Measurements from ENCODE around the gene POFUT2. TPM values are rescaled to one million over a fixed set of nuclear protein-coding genes. Genes with fewer than 3 reads are reported as not detected.

The POFUT2 gene
- total RNA-seq, 1 donor from 2014 or later, result 42.7 TPM

DNA sequence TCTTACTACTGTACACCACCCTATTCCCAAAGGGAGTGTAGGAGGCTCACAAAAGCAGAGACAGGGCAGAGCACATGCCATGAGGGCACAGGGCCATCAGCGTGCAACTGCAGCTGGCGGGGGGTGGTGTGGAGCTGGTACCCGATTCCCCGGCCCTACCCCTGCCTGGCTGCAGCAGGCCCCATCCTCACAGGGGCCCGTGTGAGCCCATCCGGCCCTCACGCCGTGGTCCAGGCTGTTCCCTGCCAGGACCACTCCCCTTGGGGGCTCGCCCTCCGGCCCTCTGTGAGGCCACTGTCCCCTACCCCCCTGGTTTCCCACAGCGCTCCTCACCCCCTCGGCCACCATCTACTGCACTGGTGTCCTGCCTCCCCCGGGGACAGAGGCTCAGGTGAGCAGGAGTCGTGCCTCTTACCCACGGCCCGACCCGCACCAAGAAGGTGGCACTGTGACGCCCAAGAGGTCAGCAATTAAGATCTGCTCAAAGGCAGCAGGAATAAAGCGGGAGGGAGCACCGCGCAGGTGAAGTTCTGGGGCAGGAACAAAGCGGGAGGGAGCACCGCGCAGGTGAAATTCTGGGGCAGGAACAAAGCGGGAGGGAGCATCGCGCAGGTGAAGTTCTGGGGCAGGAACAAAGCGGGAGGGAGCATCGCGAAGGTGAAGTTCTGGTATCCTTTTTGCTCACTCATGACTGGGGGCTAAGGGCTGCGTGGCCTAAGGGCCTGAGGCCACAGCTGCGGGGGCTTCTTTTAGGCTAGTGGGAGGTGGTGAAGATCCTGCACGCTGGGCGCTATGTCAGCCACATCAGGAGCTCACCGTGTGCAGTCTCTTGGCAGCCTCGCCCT, 3.9 kb downstream of the POFUT2 start:
- DNase-seq (ENCODE audit: low spot score), result no peak

DNA sequence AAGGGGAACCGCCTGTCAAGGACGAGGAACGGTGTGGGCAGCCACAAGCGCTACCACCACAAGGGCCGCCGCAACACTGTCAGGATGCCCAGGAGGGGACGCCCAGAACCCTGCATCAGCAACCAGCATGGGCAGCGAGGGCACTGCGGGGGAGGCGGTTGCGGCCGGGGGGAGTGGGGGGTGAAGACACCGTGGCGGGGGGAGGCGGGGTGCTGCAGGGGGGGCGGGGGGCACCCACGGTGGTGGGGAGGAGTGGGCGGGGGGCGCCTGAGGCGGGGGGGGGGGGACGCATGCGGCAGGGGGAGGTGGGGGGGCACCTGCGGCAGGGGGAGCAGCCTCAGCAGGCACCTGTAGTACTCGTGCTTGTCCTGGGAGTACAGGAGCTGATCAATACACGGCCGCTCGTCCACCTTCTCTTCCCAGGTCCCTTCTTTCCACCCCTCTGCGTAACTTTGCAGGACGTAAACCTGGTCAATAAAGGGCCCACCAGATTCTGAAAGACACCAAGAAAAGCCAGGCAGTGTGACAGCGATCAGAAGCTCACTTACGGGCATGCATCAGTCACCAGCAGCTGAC, 4.6 kb downstream of the POFUT2 start:
- no peak for DNase-seq (ENCODE audit: low spot score)

DNA sequence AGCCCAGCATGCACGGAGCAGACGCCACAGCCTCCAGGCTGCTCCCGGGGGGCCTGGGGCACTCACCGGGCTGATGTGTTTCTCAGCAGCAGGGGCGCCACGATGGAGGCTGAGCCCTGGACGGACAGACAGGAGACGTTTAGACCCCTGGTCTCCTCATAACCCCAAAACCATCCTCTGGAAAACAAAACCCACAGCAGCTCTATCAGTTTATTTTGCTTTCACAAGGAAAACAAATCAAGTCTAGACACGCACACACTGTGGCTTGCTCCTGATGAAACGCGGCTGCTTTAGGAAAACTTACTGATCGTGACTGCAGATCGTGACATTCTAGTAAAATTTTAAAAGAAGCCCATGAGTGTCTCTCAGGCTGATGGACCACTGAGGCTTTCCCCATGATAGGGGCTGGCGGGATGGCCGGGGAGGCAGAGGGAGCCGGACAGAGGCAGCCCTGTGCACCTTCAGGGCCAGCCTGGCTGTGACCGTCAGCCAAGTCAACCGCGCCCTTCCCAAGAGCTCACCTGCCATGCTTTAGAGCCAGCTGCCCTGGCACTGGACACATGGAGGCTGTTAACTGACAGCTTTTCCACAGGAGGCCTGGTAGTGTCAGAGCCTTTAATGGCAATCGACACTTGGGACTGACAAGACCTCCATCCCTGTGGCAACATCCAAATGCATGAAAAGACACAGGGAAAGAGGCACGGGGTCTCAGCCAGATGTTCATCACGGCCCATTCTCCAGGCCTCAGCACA, 5.2 kb downstream of the POFUT2 start:
- no peak for DNase-seq (ENCODE audit: low spot score)

DNA sequence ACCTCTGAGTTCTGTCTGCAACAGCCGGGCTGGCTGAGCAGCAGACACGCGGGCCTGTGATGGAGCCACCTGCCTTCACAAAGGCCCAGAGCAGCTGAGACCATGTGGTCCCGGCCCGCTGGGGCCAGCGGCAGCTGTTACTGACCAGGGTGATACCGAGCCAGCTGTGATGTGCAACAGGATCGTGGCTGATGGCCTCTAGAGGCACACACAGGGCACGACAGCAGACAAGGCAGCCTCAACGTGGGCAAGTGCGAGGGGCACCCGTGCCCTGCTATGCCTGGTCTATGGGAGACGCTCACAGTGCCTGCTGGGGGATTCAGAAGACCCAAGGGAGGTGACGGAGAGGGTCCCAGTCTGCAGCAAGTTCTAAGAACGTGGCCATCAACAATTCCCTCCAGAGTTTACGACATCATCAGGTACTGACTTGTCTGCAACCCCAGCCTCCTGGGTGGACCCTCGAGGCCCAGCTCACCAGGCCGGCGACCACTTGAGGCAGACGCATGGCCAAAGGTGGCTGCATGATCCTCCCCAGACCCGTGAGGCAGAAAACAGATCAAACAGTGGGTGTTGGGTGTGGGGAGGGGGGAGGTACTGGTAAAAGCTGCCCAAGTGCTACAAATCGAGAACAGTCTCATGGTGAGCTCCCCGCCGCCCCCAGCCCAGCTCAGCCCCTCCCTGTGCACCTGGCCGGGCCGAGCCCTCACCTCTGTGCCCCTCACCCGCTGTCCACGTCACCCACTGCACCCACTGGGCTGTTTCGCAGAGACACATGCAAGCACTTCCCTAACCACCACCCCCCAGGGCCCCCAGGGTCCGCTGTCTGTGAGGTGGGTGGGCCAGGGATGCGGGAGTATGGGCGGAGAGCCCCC, 6.0 kb downstream of the POFUT2 start:
- no peak for DNase-seq (ENCODE audit: low spot score)

DNA sequence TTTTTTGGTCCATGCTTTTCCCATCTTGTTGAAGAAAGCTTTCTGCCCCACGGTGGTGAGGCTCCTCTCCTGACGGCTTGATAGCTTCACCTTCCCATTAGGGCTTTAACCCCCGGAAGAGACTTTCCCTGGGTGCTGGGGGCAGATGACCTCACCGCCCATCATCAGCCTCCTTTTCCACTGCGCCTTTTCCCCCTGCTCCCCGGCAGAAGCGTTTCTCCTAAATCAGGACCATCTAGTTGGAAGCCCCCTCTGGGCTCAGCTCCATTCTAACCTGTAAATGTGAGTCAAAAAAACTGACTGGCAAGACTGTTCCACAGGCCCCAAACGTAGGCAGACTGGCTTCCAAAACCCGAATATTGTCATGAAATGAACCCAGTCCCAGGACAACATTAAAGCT, 6.7 kb downstream of the POFUT2 start:
- DNase-seq (ENCODE audit: low spot score), result no peak

DNA sequence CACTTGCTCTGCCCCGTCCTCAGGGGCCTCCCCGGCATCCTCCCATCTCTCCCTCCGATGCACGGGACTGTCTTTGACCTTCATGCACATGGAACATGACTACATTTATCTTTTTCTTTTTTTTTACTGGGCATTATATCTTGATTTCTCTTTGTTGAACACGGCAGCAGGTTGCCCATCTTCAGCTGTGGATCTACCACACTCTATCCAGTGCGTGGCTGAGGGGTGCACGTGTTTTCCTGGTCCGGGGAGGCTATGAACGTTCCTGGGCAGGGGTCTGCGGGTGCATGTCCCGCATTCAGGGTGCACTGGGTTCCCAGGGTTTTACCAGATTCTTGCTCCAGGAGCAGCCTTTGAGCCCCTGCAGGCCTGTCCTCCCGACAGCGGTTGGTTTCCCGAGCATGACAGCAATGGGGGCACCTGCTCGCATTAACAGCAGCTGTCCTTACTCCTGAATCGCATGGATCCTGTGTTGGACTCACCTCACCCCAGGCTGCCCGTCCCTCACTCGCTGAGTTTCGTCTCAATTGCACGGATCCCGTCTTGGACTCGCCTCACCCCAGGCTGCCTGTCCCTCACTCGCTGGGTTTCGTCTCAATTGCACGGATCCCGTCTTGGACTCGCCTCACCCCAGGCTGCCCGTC, 7.4 kb downstream of the POFUT2 start:
- DNase-seq (ENCODE audit: low spot score), result no peak

DNA sequence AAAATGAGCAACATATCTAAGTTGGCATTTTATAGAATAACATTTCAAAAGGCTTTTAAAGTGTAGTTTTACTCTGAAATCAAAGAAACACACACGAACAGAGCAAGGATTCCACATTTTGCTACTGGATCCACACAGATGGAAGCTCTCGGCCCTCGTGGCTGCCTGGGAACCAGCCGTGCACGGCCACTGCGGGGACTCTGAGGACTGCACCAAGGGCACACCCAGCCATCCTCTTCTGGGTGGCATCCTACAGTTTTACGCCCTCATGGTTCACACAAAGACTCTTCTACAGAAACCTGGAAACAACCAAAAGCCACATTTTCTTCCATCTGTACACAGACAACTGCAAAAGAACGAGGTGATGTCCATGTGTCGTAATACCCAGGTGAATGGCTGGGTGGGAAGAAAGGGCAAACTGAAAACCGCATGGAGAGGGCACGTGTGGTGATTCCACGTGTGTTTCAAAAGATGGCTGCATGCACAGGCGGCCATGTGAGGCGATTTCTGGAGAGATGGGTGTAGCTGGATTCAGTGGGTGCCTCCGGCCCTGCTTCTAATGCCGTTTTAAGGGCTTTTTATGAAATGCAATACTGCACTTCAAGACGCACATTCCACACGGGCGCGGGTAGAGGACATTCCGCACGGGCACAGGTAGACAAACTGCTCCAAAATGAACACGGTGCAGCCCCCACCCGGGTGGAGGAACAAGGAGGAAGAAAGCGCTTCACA, 8.1 kb downstream of the POFUT2 start:
- DNase-seq (ENCODE audit: low spot score), result no peak

DNA sequence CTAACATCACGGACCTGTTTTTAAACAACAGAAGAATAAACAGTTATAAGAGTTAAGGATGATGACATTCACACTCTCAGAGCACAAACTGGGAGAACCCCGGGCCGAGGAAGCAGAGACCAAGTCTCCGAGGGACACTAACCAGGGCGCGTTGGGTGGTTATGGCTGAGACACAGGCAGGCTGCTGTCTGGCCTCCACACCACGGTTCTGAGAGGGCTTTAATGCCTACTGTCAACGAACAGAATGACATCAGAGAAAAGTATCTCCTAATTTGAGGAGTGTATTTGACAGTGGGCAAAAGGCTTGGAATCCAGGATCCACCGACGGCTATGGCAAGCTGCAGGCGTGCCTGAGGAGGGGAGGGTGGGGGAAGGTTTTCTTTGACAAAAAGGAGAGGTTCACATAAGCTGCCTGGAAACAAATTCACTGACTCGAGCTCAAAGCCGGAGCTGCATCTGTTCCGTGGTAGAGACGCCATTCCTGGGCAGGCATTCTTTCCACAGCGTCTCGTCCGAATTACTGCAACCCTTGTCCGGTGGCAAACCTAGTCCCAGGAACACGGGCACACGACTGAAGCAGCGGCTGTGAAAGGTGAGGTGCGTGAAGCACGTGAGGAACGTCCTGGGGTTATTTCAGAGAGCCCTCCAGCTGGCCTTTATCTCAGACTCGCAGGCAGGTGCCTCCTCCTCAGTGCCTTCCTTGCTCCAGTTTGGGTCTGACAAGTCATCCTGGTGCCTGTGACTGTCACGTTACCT, 9.4 kb downstream of the POFUT2 start:
- no peak for DNase-seq (ENCODE audit: low spot score)

DNA sequence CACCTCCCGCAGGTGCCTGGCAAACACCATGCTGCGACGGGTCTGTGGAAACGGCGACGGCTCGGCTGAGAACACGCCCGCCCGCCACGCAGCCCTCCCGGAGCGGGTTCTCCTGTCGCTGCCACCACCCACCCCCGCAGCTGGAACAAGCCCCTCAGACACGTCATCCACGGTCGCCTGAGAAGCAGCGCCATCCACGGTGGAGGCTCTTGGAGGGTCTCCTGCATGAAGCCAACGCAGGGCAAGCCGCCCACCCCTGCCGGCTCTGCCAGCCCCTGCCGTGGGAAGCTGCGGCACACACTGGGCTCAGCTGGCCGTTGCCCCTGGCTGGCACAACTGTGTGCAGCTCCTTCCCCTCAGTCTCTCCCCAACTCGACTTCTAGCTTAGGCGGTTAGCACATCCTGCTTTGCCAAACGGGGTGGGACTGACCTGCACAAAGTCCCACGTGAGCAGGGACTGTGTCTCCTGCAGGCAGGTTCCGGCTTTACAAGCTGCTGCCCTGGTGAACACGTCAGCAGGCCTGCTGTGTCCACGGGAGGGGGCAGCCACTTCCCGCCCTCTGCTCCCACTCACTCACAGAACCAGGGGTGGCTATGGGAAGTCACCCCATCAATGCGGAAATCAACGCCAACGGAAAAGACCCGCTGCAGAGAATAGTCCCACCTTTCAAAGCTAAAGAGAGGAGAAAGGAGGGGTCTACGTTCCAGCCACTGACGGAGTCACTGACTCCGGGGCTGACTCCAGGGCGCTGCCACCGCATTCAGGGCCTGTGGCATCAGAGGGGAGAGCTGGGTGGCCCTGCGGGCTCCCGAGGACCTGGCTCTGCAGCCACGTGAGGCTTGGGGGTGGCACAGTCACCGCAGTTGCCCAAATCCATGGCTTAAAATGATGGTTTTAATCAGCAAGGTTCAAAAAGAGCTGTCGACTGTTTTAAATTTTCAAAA, 10.3 kb downstream of the POFUT2 start:
- DNase-seq (ENCODE audit: low spot score), result no peak

DNA sequence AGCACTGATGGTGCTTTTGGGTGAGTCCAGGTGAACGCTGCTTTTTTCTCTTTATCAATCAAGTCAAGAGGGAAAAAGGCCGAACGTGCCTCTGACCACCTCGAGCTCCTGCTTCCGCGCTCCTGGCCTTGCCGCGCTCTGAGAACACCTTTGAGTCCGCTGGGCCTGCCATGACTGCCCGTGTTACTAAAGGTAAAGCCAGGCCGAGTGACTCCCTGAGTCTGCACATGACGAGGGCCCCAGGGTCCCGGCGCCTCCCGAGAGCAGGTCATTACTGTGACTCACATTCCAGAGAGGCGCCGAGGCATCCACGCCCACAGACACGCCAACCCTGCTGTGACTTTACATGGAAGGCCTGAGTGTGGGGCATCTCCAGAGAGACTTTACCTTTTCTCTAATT, 11.1 kb downstream of the POFUT2 start:
- no peak for DNase-seq (ENCODE audit: low spot score)

DNA sequence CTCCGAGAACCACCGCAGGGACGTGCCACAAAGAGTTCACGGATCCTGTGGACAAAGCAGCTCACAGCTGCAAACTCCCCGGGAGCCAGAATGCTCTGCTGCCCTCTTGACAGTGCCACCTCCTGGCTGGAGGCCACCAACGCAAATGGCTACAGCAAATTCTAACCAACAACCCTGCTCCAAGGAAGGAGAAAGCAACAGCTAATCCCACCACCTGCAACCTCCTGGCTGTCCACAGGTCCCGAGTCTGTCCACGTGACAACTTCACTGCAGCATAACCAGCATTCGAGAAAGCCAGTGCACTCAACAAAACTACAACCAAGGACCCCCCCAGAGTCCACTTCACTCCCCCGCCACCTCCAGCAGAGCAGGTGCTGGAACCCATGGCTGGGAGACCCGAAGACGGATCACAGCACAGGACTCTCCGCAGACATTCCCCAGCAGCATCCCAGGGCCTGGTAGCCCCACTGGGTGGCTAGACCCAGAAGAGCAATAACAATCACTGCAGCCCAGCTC, 17.3 kb downstream of the POFUT2 start:
- no peak for DNase-seq (ENCODE audit: low spot score)

DNA sequence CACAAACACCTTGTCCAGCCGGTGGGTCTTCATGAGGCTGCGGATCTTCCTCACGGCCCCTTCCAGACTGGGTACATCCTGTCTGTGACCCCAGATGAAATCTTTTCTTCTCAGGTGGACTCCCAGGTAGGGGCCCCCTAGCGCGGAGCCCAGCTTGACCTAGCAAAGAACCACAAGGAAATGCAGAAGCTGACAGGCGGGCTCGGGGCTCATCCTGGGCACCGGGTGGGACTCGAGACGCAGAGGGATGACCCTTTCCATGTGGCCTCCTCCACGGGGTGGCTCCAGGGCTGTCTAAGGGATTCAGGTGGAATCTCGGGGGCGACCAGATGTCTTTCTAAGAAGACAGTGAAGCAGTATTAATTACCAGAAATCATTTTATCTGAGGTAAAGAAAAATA, 17.8 kb downstream of the POFUT2 start:
- no peak for DNase-seq (ENCODE audit: low spot score)

DNA sequence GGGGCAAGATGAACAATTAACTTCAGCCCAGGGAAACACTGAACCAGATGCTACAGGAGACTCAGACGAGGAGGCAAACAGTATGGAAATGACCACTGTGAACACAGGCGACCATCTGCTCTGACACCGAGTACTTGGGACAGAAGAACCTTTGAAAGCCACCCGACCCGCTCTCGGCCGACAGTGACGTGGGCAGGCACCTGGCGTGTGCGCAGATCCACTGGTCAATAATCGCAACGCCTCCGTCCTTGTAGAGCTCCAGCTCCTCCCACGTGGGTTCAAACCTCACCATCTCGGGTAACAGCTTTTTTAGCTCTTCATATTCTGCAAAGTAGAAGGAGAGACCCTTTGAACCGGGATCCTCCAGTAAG, 20.3 kb downstream of the POFUT2 start:
- no peak for DNase-seq (ENCODE audit: low spot score)

DNA sequence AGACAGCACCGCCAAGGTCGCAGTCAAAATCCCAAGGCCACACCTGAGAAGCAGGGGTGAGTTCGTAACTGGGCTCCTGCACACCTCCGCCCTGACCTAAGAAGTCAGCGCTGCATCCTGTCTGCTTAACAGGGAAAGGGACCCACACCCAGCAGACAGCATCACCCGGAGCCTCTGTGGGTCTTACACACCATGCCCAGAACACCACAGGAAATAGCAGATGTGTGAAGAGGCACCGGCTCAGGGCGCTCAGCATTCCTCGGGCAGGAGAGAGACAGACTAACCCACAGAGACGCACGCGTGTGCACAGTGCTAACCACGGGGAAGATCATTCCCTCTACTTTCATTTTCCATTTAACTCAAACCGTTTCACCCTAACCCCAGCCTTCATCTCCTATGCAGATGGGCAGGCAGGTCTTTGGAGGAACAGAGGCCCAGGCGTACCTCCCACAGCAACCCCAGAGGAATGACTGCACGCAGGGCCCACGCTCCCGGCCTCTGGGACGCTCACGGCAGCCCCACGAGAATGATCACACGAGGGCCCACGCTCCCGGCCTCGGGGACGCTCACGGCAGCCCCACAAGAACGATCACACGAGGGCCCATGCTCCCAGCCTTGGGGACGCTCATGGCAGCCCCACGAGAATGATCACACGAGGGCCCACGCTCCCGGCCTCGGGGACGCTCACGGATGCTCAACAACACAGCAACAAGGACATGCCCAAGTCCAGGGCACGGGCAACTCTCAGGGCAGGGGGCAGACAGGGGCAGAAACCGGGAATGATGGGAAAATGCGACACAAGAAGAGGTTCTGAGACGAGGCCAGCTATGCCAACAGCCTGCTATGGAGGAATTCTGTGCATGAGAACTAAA, 20.9 kb downstream of the POFUT2 start:
- DNase-seq (ENCODE audit: low spot score), result no peak

DNA sequence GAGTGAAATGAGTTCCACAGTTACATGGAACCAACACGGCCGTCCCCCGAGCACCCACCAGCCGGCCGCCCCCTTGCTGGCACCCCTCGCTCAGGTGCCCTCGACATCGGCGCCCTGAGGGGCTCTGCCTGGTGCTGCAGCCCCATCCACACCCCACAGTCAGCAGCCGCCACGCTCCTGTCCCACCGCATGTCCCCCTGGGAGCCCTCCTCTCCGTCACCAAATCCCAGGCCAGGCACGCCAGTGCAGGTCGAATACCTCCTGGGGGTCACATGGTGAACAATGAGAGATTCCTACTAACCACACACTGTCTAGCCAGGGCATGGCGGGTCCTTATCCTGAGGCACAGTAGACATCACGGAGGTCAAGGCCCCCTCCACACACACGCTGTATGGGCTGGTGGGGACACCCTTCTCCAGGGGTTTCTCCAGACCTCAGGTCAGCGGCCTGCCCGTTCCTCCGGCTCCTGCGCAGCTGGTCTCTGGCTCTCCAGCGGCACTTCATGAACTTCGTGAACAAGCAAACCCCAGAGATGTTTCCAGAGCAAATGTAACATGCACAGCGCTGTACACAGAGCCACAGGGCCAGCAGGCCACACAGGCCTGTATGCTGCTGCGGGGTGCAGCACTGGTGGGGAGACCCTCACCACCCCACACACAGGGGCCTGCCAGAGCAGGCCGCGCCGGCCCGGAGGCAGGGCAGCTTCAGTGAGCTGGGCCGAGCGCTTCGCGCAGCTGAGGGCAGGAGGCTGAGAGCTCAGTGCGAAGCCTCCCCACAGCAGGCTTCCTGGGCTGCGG, 21.8 kb downstream of the POFUT2 start:
- no peak for DNase-seq (ENCODE audit: low spot score)

DNA sequence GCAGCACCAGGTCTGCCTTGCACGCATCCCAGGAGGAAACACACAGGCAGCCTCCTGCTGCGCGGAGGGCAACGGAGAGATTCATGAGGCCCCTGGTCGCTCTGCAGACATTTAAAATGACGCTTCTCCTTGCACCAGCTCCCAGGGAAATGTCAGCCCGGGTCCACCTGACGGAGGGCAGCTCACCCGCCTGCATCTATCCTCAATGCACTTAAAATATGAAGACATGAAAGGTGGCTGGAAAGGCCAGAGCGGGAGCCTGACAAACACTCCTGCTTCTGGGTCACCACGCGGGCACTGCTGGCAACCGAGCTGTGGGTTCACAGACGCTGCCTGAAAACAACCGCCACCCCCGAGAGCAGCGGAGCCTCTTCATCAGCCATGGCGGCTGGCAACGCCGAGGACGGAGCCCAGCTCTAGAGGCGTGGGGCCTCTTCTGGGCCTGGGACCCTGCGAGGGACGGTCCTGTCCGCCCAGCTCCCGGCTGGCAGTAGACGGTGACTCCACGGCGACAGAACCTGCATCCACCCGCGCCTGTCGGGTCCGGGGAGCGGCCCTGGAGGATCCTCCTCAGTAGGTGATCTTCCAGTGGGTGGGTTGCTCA, 22.7 kb downstream of the POFUT2 start:
- peak; percentile 7 for DNase-seq (ENCODE audit: low spot score)

Measured in mucosa of gallbladder (tissue), 1 donor.